Duodenal mucosa (tissue), 2 donors: ENCODE measurements around the gene TTLL11.
"Not testable (repeated sequence)": the region's sequence is repeated elsewhere in the genome, so short reads cannot be mapped to it uniquely, and the experiment has no call there.

Source experiments
- H3K27ac ChIP-seq: one replicate; pipeline ENCODE4 v1.7.0; 2013; ENCODE audit warnings: low read depth, low read length
- H3K27me3 ChIP-seq, 2 donors: one replicate each; pipeline ENCODE4 v1.7.0; 2013; ENCODE audit warnings: low read length in 2 of 2, control low read depth in 1 of 2; ENCODE audit not compliant: insufficient read depth in 2 of 2, control insufficient read depth in 1 of 2
- H3K36me3 ChIP-seq, 2 donors: one replicate each; pipeline ENCODE4 v1.7.0; 2013; ENCODE audit warnings: low read length in 2 of 2, control low read depth in 1 of 2; ENCODE audit not compliant: insufficient read depth in 2 of 2, control insufficient read depth in 1 of 2
- H3K4me1 ChIP-seq, 2 donors: one replicate each; pipeline ENCODE4 v1.7.0; 2013; ENCODE audit warnings: low read length in 2 of 2, control low read depth in 1 of 2; ENCODE audit not compliant: insufficient read depth in 2 of 2, control insufficient read depth in 1 of 2
- H3K4me3 ChIP-seq, 2 donors: one replicate each; pipeline ENCODE4 v1.7.0; 2013; ENCODE audit warnings: low read length in 2 of 2, low read depth in 1 of 2
- H3K9ac ChIP-seq, 2 donors: one replicate each; pipeline ENCODE4 v1.7.0; 2013; ENCODE audit warnings: low read length in 2 of 2, low read depth in 1 of 2
- H3K9me3 ChIP-seq, 2 donors: one replicate each; pipeline ENCODE4 v1.7.0; 2013; ENCODE audit warnings: low read length in 2 of 2, control low read depth in 1 of 2; ENCODE audit not compliant: control insufficient read depth in 1 of 2

The TTLL11 gene

DNA sequence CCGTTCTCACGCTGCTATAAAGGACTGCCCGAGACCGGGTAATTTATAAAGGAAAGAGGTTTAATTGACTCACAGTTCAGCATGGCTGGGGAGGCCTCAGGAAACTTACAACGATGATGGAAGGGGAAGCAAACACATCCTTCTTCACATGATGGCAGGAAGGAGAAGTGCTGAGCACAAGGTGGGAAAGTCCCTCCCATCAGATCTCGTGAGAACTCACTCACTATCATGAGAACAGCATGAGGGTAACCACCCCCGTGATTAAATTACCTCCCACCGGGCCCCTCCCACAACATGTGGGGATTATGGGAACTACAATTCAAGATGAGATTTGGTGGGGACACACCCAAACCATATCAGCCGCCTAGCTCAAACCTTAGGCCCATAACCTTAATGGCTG, 24.1 kb upstream of the TTLL11 start:
- H3K9ac ChIP-seq, H3K4me1 ChIP-seq, H3K27ac ChIP-seq, H3K4me3 ChIP-seq, H3K36me3 ChIP-seq, H3K9me3 ChIP-seq: not testable (repeated sequence)
- peaks cover 13 to 15% of the 10 kb centered on the region in 2 donors for H3K27me3 ChIP-seq

DNA sequence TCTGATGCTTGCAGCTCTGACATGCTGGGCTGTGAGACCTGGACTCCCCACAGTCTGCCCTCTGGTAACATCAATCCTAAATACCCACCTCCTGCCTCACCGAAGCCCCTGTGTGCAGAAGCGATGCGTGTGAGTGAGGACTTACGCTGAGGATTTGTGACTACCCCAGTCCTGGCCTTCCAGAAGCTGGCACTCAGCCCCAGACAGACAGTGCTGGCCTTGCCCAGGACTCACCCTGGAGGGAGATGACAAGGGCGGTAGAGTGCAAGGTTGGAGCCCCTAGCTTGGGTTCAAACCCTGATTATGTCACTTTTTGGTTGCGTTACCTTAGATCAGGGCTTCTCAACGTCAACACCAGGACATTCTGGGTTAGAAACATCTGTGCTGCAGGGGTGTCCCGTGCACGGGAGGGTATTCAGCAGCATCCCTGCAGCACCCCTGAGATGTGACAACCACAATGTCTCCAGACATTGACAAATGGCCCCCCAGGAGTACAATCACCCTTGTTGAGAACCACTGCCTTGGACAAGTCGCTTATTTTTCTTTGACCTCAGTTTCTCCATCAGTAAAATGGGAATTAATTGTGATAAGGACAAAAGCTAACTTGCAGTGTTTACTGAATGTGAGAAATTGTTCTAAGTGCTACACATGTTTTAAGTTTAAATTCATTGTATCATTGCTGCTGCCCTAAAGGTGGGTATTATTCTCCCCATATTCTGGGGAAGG, 23.5 kb upstream of the TTLL11 start:
- Histone ChIP-seq H3K27me3 (peaks cover 13 to 15% of the 10 kb centered on the region in 2 donors), H3K4me1 (no peaks in the 10 kb centered on the region), H3K9ac (no peak overlapping the region), H3K4me3 (no peak overlapping the region), H3K9me3 (no peaks in the 10 kb centered on the region), H3K27ac (no peak overlapping the region), H3K36me3 (no peaks in the 10 kb centered on the region)

DNA sequence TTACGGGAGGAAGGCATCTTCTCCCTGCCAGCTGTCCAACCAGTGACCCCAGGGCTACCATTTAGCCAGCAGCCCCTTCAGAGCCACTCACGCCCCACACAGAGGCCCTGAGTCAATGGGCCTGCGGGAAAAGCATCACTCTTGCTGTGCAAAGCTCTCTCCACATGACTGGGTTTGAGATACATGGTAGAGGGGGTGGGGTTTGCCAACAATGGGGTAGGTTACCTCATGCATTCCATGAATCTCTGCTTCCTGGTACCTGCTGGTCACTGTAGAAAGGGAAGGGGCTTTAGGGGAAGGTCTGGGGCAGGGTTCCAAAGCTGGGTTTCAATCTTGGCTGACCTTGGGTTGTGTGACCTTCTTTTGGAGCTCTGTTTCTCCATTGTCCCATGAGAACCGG, 22.9 kb upstream of the TTLL11 start:
- H3K36me3 ChIP-seq, result no peaks in the 10 kb centered on the region
- H3K9me3 ChIP-seq, result no peaks in the 10 kb centered on the region
- H3K9ac ChIP-seq, result no peak overlapping the region
- no peak overlapping the region for H3K4me3 ChIP-seq
- H3K4me1 ChIP-seq, result no peaks in the 10 kb centered on the region
- peaks cover 13 to 15% of the 10 kb centered on the region in 2 donors for H3K27me3 ChIP-seq
- H3K27ac ChIP-seq, result no peak overlapping the region

DNA sequence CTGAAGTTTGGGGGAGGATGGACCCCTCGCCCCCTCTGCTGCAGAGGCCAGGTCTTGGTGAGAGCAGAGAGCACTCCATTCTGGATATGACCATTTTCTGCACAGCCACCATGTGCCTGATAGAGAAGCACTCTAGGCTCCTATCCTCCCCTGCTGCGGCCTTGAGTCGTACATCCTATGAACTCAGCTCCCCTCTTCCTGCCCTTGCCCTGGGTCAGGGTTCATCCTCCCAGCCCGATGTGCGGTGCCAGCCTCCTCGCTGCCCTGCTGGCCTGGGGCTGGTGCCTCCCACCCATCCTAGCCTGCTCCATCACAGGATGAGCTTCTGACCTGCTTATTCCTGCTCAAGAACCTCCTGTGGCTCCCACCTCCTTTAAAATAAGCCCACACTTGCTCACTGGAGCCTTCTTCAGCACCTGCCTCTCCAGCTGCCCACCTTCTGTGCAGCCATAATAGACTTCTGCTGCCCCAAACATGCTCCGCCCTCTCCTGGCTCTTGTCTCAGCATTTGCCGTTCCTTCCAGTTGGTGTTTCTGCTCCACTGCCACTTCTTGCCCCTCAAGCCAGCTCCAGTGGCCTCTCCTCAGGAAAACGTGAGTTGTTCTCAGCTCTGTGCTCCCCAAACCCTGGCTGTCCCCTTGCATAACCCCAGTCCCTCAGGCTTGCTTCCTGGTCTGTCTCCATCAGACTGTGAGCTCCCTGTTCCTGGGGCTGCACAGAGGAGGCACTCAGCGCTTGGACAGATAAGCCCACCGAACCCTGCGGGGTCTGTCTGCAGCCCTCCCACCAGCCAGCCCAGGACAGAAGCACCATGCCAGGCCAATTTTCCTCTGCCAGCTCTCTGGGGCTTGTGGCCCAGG, 22.3 kb upstream of the TTLL11 start:
- peaks cover 13 to 15% of the 10 kb centered on the region in 2 donors for H3K27me3 ChIP-seq
- no peak overlapping the region for H3K4me3 ChIP-seq
- H3K9ac ChIP-seq, result no peak overlapping the region
- no peaks in the 10 kb centered on the region for H3K9me3 ChIP-seq
- no peaks in the 10 kb centered on the region for H3K4me1 ChIP-seq
- H3K27ac ChIP-seq, result no peak overlapping the region
- no peaks in the 10 kb centered on the region for H3K36me3 ChIP-seq

DNA sequence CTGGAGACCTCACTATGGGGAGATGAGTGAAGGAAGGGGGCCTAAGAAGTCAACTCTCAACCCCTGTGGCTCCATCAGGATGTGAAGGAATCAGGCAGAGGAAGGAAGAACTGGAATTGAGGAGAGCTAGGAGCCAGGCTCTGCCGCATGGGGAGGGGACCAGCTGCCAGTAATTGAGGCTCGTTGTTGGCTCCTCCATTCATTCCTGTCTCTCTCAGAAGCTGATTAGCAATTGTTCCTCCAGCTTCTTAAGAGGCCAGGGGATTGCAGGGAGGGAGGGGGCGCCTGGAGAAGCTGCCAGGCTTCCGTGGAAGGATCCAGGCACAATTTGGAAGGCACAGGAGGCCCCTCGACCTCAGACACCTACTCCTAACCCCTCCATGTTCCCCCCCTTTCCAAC, 20.5 kb upstream of the TTLL11 start:
- H3K9ac ChIP-seq, result no peak overlapping the region
- H3K9me3 ChIP-seq, result no peaks in the 10 kb centered on the region
- peaks cover 13 to 15% of the 10 kb centered on the region in 2 donors for H3K27me3 ChIP-seq
- H3K4me3 ChIP-seq, result no peak overlapping the region
- H3K4me1 ChIP-seq, result no peaks in the 10 kb centered on the region
- no peak overlapping the region for H3K27ac ChIP-seq
- no peaks in the 10 kb centered on the region for H3K36me3 ChIP-seq

DNA sequence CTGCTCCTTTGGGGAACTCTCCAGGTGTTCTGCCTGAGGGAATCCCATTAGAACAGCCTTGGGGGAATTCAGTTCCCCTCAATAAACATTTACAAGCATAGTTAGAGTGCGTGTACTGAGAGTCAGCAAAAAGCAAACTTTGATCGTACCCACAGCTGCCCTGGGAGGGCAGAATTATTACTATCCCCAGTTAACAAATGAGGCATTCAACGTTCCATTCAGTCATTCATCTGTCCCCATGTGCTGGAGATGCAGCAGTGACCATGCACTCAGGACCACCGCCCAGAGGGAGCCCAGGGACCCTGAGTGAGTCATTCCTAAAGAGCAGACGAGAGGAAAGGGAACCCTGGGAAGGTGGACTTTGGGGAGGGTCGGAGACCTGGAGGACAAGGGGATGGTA, 19.1 kb upstream of the TTLL11 start:
- H3K27ac ChIP-seq, result no peak overlapping the region
- no peaks in the 10 kb centered on the region for H3K9me3 ChIP-seq
- no peak overlapping the region for H3K4me3 ChIP-seq
- no peak overlapping the region for H3K9ac ChIP-seq
- H3K36me3 ChIP-seq, result no peaks in the 10 kb centered on the region
- peaks cover 13 to 15% of the 10 kb centered on the region in 2 donors for H3K27me3 ChIP-seq
- H3K4me1 ChIP-seq, result no peaks in the 10 kb centered on the region

DNA sequence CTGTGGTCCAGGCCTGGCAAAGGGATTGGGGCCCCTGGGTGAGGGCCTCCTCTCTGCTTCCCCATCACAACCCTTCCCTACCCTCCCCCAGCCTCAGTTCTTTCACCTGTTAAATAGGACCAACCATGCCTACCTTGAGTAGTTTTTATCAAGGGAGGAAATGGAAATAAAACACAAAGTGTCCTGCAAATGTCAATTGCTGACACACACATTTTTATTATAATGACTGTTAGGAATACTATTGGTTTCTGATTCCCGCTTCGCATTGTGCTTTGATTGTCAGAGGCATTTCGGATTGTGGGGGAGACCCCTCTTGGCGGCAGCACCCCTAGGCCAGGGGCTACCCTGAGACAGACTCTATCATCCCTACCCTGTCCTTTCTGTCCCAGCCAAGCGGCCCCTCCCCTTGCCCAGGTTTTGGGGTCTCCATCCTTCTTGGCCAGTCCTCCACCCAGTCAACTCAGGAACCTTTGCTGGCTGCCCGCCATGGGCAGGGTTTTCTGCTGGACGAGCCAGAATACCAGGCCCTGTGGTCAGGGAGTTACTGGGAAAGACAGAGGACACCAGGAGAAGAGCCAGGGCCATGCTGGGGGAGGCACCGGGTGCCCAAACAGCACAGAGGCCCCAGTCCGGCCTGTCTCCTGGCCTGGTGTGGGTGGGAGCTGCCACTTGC, 18.4 kb upstream of the TTLL11 start:
- Histone ChIP-seq H3K4me1 (no peaks in the 10 kb centered on the region), H3K27me3 (peaks cover 11 to 15% of the 10 kb centered on the region in 2 donors), H3K36me3 (no peaks in the 10 kb centered on the region), H3K4me3 (no peak overlapping the region), H3K9ac (no peak overlapping the region), H3K9me3 (no peaks in the 10 kb centered on the region), H3K27ac (no peak overlapping the region)

DNA sequence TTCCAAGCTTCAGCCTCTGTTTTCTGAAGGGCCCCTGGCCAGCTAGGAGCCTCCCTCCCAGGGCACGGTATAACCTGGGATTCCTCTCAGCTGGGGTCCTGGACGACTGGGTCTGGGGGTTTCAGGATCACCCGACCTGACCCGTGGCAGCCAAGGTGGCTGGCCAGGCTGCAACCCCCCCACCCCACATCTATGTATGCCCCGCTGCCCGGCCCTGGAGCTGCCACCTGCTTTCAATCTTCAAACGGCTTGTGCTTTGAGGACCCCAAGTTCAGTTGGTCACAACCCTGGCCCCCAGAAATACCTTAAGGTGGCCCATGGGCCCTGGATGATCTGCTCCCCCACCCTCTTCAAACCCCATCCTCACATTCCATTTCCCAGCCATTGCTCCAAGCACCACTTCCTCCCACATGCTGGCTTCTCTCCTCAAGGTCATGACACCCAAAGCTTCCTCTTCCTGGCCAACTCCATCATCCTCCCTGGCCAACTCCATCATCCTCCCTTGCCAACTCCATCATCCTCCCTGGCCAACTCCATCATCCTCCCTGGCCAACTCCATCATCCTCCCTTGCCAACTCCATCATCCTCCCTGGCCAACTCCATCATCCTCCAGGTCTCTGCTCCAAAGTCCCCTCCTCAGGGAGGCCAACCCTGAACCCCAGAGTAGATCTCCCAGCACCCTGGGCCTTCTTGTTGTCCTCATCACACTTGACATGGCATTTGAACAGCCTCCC, 17.2 kb upstream of the TTLL11 start:
- Histone ChIP-seq H3K27ac (no peak overlapping the region), H3K36me3 (no peaks in the 10 kb centered on the region), H3K27me3 (peaks cover 4 to 11% of the 10 kb centered on the region in 2 donors), H3K4me3 (no peak overlapping the region), H3K9me3 (no peaks in the 10 kb centered on the region), H3K9ac (no peak overlapping the region), H3K4me1 (no peaks in the 10 kb centered on the region)

DNA sequence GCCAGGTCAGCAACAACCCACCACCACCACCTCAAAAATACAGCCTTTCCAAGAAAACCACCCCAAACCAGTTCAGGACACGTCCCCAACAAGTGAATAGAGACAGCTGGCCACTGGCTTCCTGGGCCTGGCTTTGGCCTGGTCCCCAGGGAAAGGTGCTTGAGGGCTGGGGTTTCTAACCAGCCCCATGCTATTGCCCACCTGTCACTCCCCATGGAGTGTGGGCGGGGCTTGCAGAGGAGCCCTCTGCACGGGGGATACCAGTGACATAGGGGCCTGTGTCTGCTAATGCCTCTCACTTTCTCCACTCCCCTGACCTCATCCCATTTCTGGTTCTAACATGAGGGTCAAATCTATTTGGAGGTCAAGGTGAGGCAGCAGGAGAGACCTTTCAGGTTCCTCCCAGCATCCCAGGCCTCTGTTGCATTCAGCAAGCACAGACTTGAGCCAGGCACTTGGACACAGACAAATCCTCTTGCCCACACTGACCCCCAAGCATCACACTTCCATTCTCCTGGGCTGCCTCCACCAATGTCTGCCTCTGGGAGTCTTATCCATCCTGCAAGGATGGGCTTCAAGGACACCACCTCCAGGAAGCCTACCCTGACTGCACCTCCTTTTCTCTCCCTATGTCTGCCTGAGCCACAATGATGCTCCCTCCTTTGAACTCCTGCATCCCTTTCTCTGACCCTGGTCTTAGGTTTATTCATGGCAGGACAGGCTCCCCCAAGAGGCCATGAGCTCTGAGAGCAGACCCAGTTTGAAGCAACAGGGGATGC, 16.1 kb upstream of the TTLL11 start:
- Histone ChIP-seq H3K27me3 (peaks cover 0 to 5% of the 10 kb centered on the region in 2 donors), H3K9ac (no peak overlapping the region), H3K36me3 (no peaks in the 10 kb centered on the region), H3K9me3 (no peaks in the 10 kb centered on the region), H3K27ac (no peak overlapping the region), H3K4me3 (no peak overlapping the region), H3K4me1 (no peaks in the 10 kb centered on the region)
